HepG2 (cell line): ENCODE measurements around the gene ATG4D. TPM values are rescaled to one million over a fixed set of nuclear protein-coding genes. Genes with fewer than 3 reads are reported as not detected.

ENCODE experiments used
- BRD4 ChIP-seq: sonication (generic); formaldehyde crosslinking; IDR thresholded peaks from 2 replicates; pipeline ENCODE4 v1.4.0; 2020; ENCODE audit warnings: missing genetic modification reagents
- EZH2 ChIP-seq: conservative IDR thresholded peaks from 2 replicates; pipeline ENCODE4 v1.6.1; 2012; ENCODE audit warnings: mild to moderate bottlenecking, low read depth, low read length, moderate library complexity
- FOXK1 ChIP-seq: sonication (generic); formaldehyde crosslinking; IDR thresholded peaks from 2 replicates; pipeline ENCODE4 v1.4.0; 2020; ENCODE audit warnings: low read depth, missing genetic modification reagents, borderline replicate concordance
- LCORL ChIP-seq, 2 experiments: fragments of 450-650 bp in 1 of 2; sonication (generic) in 1 of 2; formaldehyde crosslinking in 1 of 2; IDR thresholded peaks; 2 replicates each; pipeline versions ENCODE4 v1.5.0 to v1.6.1; 2017 to 2020; ENCODE audit warnings: antibody characterized with exemption in 1 of 2, missing genetic modification reagents in 1 of 2
- MTF2 ChIP-seq: sonication (generic); formaldehyde crosslinking; IDR thresholded peaks from 2 replicates; pipeline ENCODE4 v1.5.0; 2020; ENCODE audit warnings: missing genetic modification reagents, borderline replicate concordance
- NR2F2 ChIP-seq: IDR thresholded peaks from 2 replicates; pipeline ENCODE4 v1.6.1; 2012; ENCODE audit warnings: low read depth, inconsistent platforms, borderline replicate concordance
- RBAK ChIP-seq: sonication (generic); formaldehyde crosslinking; IDR thresholded peaks from 2 replicates; pipeline ENCODE4 v1.5.1; 2020; ENCODE audit warnings: mild to moderate bottlenecking, missing genetic modification reagents
- ZFAT ChIP-seq: sonication (generic); formaldehyde crosslinking; conservative IDR thresholded peaks from 2 replicates; pipeline ENCODE4 v1.8.1; 2023; ENCODE audit warnings: missing genetic modification reagents, inconsistent platforms
- ZNF101 ChIP-seq: sonication (generic); formaldehyde crosslinking; IDR thresholded peaks from 2 replicates; pipeline ENCODE4 v1.4.0; 2020; ENCODE audit warnings: mild to moderate bottlenecking, low read depth, missing genetic modification reagents, borderline replicate concordance
- ZNF160 ChIP-seq: sonication (generic); formaldehyde crosslinking; IDR thresholded peaks from 2 replicates; pipeline ENCODE4 v1.8.0; 2022; ENCODE audit warnings: mild to moderate bottlenecking, inconsistent platforms, missing genetic modification reagents
- ZNF333 ChIP-seq: sonication (generic); formaldehyde crosslinking; IDR thresholded peaks from 2 replicates; pipeline ENCODE4 v1.4.0; 2020; ENCODE audit warnings: mild to moderate bottlenecking, missing genetic modification reagents, borderline replicate concordance
- ZNF383 ChIP-seq: sonication (generic); formaldehyde crosslinking; IDR thresholded peaks from 2 replicates; pipeline ENCODE4 v1.4.0; 2020; ENCODE audit warnings: missing genetic modification reagents, mild to moderate bottlenecking, borderline replicate concordance
- ZNF777 ChIP-seq: sonication (generic); formaldehyde crosslinking; IDR thresholded peaks from 2 replicates; pipeline ENCODE4 v1.4.0; 2020; ENCODE audit warnings: missing genetic modification reagents
- polyA plus RNA-seq, 8 experiments: library from polyadenylated mRNA; depleted of rRNA in 3 of 8; stranded (reverse) in 7 of 8; unstranded in 1 of 8; fragments of >200 nt; fragmentation: Illumina TruSeq in 4 of 8; extraction: Trizol in 4 of 8; gene quantifications; 2 replicates each; pipeline versions ENCODE4 v1.2.1 to v1.2.3, GENCODE V29; 2011 to 2016; ENCODE audit warnings: low read depth in 4 of 8, missing spikeins in 1 of 8, mixed read lengths in 1 of 8; ENCODE audit not compliant: insufficient read depth in 1 of 8
- total RNA-seq, 5 experiments: library from RNA; depleted of rRNA; stranded (reverse); fragments of >200 nt; fragmentation: Illumina TruSeq; extraction: Trizol; gene quantifications; 2 replicates each; pipeline ENCODE4 v1.2.3, GENCODE V29; 2016; ENCODE audit warnings: low read depth in 1 of 5
- TF ChIP-seq, protein P1 (sequence below): sonication (generic); formaldehyde crosslinking; IDR thresholded peaks from 2 replicates; pipeline ENCODE4 v1.4.0; 2020; ENCODE audit warnings: missing genetic modification reagents, borderline replicate concordance
- TF ChIP-seq, protein P2 (sequence below): sonication (generic); formaldehyde crosslinking; IDR thresholded peaks from 2 replicates; pipeline ENCODE4 v1.5.0; 2020; ENCODE audit warnings: mild to moderate bottlenecking, low read depth, missing genetic modification reagents, borderline replicate concordance
- TF ChIP-seq, protein P3 (sequence below): sonication (generic); formaldehyde crosslinking; IDR thresholded peaks from 2 replicates; pipeline ENCODE4 v1.4.0; 2020; ENCODE audit warnings: missing genetic modification reagents
- TF ChIP-seq, protein P4 (sequence below): sonication (generic); formaldehyde crosslinking; IDR thresholded peaks from 2 replicates; pipeline ENCODE4 v1.5.1; 2020; ENCODE audit warnings: mild to moderate bottlenecking, moderate library complexity, missing genetic modification reagents
- TF ChIP-seq, protein P5 (sequence below): IDR thresholded peaks from 2 replicates; pipeline ENCODE4 v1.6.1; 2016; ENCODE audit warnings: low read depth
- TF ChIP-seq, protein P6 (sequence below): sonication (generic); formaldehyde crosslinking; IDR thresholded peaks from 2 replicates; pipeline ENCODE4 v1.5.0; 2020; ENCODE audit warnings: missing genetic modification reagents

The ATG4D gene
- total and polyA plus RNA-seq, 2 of the 13 experiments (the other 11 are each of a cell fraction or from before 2014, with no cell fraction given): 17.8 to 19.0 TPM

DNA sequence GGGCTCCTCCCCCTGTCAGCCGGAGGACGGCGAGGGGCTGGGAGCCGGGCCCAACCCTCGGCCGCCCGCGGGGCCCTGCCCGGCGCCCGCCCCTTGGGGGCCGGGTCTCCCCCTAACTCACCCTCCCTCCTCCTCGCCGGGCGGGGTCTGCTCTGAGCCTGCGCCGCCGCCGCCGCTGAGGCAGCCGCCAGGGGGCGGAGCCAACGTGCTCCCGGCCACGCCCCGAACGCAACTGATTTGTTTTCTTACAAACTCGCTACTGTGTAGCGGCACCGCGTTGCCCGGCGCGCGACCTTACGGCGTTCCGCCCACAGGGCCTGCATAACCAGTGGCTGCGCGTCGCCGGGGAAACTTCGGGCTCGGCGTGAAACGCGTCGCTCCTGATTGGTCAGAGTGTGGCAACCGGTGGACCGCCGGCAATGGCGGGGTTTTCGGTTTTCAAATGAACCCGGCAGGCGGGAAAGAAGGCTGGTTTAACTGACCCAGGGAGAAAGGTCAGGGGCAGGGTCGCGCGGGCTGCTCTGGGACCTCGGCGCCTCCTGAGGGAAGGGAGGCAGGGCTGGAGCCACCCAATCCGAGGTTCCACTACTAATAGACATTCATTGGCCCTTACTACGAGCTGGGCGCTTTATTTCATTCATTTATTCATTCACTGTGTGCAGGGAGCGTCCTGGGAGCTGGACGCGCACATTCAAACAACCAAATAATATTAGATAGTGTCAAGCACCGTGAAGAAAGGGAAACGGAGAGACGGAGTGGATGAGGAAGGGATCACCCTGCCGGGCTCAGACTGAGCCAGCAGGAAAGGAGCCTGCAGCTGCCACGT is 25.3 kb downstream of the ATG4D start, which contains the start of gene CDKN2D (continued):
- TF ChIP-seq, protein P1, sequence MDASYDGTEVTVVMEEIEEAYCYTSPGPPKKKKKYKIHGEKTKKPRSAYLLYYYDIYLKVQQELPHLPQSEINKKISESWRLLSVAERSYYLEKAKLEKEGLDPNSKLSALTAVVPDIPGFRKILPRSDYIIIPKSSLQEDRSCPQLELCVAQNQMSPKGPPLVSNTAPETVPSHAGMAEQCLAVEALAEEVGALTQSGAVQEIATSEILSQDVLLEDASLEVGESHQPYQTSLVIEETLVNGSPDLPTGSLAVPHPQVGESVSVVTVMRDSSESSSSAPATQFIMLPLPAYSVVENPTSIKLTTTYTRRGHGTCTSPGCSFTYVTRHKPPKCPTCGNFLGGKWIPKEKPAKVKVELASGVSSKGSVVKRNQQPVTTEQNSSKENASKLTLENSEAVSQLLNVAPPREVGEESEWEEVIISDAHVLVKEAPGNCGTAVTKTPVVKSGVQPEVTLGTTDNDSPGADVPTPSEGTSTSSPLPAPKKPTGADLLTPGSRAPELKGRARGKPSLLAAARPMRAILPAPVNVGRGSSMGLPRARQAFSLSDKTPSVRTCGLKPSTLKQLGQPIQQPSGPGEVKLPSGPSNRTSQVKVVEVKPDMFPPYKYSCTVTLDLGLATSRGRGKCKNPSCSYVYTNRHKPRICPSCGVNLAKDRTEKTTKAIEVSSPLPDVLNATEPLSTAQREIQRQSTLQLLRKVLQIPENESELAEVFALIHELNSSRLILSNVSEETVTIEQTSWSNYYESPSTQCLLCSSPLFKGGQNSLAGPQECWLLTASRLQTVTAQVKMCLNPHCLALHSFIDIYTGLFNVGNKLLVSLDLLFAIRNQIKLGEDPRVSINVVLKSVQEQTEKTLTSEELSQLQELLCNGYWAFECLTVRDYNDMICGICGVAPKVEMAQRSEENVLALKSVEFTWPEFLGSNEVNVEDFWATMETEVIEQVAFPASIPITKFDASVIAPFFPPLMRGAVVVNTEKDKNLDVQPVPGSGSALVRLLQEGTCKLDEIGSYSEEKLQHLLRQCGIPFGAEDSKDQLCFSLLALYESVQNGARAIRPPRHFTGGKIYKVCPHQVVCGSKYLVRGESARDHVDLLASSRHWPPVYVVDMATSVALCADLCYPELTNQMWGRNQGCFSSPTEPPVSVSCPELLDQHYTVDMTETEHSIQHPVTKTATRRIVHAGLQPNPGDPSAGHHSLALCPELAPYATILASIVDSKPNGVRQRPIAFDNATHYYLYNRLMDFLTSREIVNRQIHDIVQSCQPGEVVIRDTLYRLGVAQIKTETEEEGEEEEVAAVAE: peak; percentile 86; the same call in 1 of the 2 replicates
- TF ChIP-seq EZH2 (no peak), ZNF101 (no peak), LCORL (IDR thresholded peaks at IDR 0.05) (no peak), LCORL (CRISPR knock-in tag; IDR thresholded peaks at IDR 0.05) (0 out of 2 replicates have a peak, but pooled peaks have one; percentile 37), RBAK (no peak), ZNF333 (CRISPR knock-in tag) (0 out of 2 replicates have a peak, but pooled peaks have one; percentile 8), NR2F2 (no peak; the same call in 1 of the 2 replicates), FOXK1 (peak; percentile 74; the same call in 1 of the 2 replicates), ZFAT (CRISPR knock-in tag) (no peak), ZNF383 (CRISPR knock-in tag) (no peak), BRD4 (CRISPR knock-in tag) (no peak), ZNF777 (CRISPR knock-in tag) (peak; percentile 56; the same call in 1 of the 2 replicates), ZNF160 (peak; percentile 92), MTF2 (CRISPR knock-in tag) (no peak)
- TF ChIP-seq, protein P2, sequence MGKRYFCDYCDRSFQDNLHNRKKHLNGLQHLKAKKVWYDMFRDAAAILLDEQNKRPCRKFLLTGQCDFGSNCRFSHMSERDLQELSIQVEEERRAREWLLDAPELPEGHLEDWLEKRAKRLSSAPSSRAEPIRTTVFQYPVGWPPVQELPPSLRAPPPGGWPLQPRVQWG (CRISPR knock-in tag): no peak
- TF ChIP-seq, protein P3, sequence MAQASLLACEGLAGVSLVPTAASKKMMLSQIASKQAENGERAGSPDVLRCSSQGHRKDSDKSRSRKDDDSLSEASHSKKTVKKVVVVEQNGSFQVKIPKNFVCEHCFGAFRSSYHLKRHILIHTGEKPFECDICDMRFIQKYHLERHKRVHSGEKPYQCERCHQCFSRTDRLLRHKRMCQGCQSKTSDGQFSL: no peak
- TF ChIP-seq, protein P4, sequence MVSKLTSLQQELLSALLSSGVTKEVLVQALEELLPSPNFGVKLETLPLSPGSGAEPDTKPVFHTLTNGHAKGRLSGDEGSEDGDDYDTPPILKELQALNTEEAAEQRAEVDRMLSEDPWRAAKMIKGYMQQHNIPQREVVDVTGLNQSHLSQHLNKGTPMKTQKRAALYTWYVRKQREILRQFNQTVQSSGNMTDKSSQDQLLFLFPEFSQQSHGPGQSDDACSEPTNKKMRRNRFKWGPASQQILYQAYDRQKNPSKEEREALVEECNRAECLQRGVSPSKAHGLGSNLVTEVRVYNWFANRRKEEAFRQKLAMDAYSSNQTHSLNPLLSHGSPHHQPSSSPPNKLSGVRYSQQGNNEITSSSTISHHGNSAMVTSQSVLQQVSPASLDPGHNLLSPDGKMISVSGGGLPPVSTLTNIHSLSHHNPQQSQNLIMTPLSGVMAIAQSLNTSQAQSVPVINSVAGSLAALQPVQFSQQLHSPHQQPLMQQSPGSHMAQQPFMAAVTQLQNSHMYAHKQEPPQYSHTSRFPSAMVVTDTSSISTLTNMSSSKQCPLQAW (CRISPR knock-in tag): peak; percentile 71; the same call in 1 of the 2 replicates
- TF ChIP-seq, protein P5, sequence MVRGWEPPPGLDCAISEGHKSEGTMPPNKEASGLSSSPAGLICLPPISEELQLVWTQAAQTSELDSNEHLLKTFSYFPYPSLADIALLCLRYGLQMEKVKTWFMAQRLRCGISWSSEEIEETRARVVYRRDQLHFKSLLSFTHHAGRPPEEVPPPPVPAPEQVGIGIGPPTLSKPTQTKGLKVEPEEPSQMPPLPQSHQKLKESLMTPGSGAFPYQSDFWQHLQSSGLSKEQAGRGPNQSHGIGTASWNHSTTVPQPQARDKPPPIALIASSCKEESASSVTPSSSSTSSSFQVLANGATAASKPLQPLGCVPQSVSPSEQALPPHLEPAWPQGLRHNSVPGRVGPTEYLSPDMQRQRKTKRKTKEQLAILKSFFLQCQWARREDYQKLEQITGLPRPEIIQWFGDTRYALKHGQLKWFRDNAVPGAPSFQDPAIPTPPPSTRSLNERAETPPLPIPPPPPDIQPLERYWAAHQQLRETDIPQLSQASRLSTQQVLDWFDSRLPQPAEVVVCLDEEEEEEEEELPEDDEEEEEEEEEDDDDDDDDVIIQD (CRISPR knock-in tag): peak; percentile 47; the same call in 1 of the 2 replicates
- TF ChIP-seq, protein P6, sequence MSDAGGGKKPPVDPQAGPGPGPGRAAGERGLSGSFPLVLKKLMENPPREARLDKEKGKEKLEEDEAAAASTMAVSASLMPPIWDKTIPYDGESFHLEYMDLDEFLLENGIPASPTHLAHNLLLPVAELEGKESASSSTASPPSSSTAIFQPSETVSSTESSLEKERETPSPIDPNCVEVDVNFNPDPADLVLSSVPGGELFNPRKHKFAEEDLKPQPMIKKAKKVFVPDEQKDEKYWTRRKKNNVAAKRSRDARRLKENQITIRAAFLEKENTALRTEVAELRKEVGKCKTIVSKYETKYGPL (CRISPR knock-in tag): no peak
